ENCODE results near the gene GRK6.

GRK6 gene

GRCh38 chr5:177402271-177403043 is 24.0 kb upstream of the GRK6 start:
- H3K4me3 ChIP-seq (ENCODE audit: low read depth, low read length), result peak overlapping the region; percentile 71
- DNase-seq (ENCODE audit: low read depth, low spot score), result no peak
- POLR2A ChIA-PET, result interaction anchor here (1.0 to 3.8 kb wide), 2 partner anchors 74 to 94 kb away, joined by 3 to 21 read pairs; partner anchors contain the start of gene PDLIM7
- TF ChIP-seq CTCF (IDR thresholded peaks at IDR 0.05; ENCODE audit: insufficient read depth, low read length, missing control alignments), result peak; percentile 72
- CTCF ChIA-PET, result interaction anchor here (0.8 to 31.8 kb wide), 19 partner anchors 8 to 288 kb away, joined by 3 to 853 read pairs (median 21); partner anchors contain the start of genes GRK6, LMAN2, MXD3 and PRR7

DNA sequence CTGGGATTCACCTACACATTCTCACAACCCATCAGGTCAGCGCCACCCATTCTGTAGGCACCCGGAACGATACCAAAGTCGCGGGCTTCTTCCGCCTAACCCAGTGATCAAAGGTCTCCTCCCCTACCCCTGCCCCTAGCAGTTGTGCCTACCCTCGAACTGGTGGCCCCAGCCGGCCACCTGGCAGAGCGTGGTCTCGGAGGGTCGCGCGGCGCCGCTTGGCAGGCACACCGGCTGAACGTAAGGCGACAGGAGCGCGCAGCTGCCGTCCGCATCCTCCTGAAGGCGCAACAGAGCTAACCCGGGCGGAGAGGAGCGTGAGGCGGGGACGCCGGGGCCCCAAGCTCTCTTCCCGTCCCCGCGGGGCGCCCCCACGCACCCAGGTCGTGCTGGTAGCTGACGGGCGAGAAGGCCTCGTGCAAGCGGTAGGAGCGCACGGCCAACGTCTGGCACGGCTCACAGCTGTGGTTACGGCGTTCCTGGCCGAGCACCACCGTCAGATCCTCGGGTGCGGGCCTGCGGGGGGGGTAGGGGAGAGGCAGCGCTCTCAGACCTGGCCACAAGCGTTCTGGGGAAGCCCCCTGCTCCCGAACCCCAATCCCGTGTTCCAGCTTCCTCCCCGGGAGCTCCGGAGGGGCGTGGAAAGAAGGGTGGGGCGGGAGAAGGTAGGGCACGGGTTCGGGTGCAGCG is 23.2 kb upstream of the GRK6 start:
- POLR2A ChIA-PET, result interaction anchor here (1.2 to 3.8 kb wide), 6 partner anchors 49 to 94 kb away, joined by 3 to 21 read pairs (median 9); partner anchors contain the start of gene PDLIM7
- no peak for DNase-seq (ENCODE audit: low read depth, low spot score)
- no peak for TF ChIP-seq CTCF (IDR thresholded peaks at IDR 0.05; ENCODE audit: insufficient read depth, low read length, missing control alignments)

DNA sequence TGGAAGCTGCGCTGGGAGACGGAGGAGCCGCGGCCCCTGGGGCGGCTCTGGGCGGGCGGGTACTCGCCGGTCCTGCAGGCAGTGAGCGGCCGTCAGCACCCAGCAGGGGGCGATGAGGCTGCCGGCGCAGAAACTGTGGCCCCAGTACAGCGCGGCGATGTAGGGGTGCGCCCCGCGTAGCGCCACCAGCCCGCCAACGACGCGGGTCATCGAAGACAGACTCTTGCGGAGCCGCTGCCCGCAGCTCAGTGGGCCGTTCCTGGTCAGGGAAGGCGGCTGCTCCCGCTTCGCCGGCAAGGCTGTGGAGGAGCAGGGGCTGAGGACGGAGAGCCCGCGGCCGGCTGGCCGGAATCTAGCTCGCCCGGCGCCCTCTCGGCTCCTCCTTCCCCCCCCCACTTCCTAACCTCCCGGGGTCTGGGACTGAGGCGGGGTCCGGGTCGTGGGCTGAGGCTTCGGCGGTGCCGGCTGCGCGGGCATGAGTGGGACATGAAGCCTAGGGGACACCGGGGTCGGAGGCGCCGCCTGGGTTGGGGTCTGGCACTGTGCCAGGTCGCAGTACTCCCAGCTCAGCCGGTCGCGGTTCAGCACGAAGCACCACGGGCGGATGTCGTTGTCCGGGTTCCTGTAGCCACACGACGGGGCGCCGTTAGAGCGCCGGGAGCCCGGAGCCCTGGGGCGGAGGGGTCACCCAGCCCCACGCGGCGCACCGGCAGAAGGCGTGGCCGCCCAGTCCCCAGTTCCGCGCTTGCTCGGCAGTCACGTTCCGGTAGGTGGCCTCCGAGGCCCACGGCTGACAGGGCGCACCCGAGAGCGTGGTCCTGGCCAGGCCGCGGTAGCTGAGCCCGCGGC is 22.5 kb upstream of the GRK6 start:
- no peak for DNase-seq (ENCODE audit: low read depth, low spot score)
- TF ChIP-seq CTCF (IDR thresholded peaks at IDR 0.05; ENCODE audit: insufficient read depth, low read length, missing control alignments), result peak; percentile 91
- H3K4me3 ChIP-seq (ENCODE audit: low read depth, low read length), result peak overlapping the region; percentile 71
- ChIA-PET CTCF (interaction anchor here (0.6 to 31.8 kb wide), 33 partner anchors 12 to 770 kb away, joined by 3 to 853 read pairs (median 6); partner anchors contain the start of genes DBN1, DOK3, GRK6 and LMAN2), POLR2A (interaction anchor here (0.9 to 3.8 kb wide), 10 partner anchors 13 to 97 kb away, joined by 3 to 21 read pairs (median 4); partner anchors contain the start of gene PDLIM7)

More for the DNA sequence above, 23.2 kb upstream of the GRK6 start:
- H3K4me3 ChIP-seq (ENCODE audit: low read depth, low read length), result peak overlapping the region; percentile 71
- CTCF ChIA-PET, result interaction anchor here (0.8 to 31.8 kb wide), 33 partner anchors 8 to 289 kb away, joined by 3 to 853 read pairs (median 6); partner anchors contain the start of genes GRK6, LMAN2, MXD3 and PDLIM7

GRCh38 chr5:177404641-177405179 is 21.8 kb upstream of the GRK6 start:
- CTCF ChIA-PET, result interaction anchor here (0.6 to 31.8 kb wide), 27 partner anchors 11 to 769 kb away, joined by 3 to 853 read pairs (median 9); partner anchors contain the start of genes DBN1, DOK3, GRK6 and LMAN2
- peak overlapping the region; percentile 71 for H3K4me3 ChIP-seq (ENCODE audit: low read depth, low read length)
- POLR2A ChIA-PET, result interaction anchor here (0.9 to 3.8 kb wide), 10 partner anchors 14 to 97 kb away, joined by 3 to 21 read pairs (median 4); partner anchors contain the start of gene PDLIM7

More at GRCh38 chr5:177404641-177405179, 21.8 kb upstream of the GRK6 start:
- no peak for TF ChIP-seq CTCF (IDR thresholded peaks at IDR 0.05; ENCODE audit: insufficient read depth, low read length, missing control alignments)
- no peak for DNase-seq (ENCODE audit: low read depth, low spot score)
